ENCODE data around the gene COPS2. TPM values are rescaled to one million over a fixed set of nuclear protein-coding genes. Genes with fewer than 3 reads are reported as not detected.

COPS2 gene
- total RNA-seq, 1 donor from 2014 or later = 84.0 TPM

DNA sequence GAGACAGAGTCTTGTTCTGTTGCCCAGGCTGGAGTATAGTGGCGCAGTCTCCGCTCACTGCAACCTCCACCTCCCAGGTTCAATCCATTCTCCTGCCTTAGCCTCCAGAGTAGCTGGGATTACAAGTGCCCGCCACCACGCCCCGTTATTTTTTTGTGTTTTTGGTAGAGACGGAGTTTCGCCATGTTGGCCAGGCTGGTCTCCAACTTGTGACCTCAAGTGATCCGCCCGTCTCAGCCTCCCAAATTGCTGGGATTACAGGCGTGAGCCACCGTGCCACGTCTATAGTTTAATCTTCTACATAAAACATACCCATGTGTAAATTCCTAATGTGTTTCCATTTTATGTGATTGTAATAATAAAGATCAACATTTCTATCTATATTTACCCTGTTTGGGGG lies 16.4 kb upstream of the COPS2 start:
- Mint-ChIP-seq H3K4me1 (ENCODE audit: low read depth) (peaks cover 5% of the 10 kb centered on the region), H3K27me3 (no peaks in the 10 kb centered on the region), H3K9me3 (ENCODE audit: low read depth) (peaks cover 15% of the 10 kb centered on the region), H3K36me3 (ENCODE audit: insufficient read depth) (peaks cover 11% of the 10 kb centered on the region), H3K27ac (no peak overlapping the region), H3K4me3 (ENCODE audit: low read depth) (no peak overlapping the region)
- DNase-seq (ENCODE audit: low spot score, unreplicated experiment) = no peak
- TF ChIP-seq, protein P1, sequence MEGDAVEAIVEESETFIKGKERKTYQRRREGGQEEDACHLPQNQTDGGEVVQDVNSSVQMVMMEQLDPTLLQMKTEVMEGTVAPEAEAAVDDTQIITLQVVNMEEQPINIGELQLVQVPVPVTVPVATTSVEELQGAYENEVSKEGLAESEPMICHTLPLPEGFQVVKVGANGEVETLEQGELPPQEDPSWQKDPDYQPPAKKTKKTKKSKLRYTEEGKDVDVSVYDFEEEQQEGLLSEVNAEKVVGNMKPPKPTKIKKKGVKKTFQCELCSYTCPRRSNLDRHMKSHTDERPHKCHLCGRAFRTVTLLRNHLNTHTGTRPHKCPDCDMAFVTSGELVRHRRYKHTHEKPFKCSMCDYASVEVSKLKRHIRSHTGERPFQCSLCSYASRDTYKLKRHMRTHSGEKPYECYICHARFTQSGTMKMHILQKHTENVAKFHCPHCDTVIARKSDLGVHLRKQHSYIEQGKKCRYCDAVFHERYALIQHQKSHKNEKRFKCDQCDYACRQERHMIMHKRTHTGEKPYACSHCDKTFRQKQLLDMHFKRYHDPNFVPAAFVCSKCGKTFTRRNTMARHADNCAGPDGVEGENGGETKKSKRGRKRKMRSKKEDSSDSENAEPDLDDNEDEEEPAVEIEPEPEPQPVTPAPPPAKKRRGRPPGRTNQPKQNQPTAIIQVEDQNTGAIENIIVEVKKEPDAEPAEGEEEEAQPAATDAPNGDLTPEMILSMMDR (IDR thresholded peaks at IDR 0.05; ENCODE audit: unreplicated experiment) = no peak

DNA sequence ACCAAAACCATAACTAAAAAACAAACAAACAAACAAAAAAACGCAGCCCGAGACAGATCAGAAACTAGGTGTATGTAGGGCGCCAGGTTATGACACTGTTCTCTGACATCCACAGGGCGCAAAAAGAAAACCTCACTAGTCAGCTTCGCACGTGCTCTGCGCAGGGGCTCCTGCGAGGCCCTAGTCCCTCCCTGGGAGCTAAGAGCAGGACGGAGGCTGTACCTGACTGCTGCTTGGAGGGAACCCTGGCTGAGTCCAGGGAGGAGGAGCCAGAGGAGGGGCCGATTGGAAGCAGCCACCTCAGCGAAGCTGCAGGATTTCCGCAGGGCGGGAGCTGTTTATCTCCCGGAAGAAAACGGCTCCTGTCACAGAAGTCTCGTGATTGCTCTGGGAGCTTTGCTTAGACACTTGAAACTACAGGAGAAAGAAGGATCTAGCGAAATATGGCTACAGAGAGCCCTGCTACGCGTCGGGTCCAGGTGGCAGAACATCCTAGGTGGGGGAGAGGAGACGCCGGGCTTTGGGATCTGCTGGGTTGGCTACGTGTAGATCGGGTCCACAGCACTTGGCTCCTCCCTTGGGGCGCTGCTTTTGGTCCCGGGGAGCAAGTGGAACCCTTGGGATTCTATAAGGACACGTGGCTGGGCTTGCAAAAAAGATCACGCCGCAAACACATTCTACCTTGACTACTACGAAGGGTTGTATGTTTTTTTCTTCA lies 14.6 kb upstream of the COPS2 start, which contains the start of gene GALK2:
TSS of gene GALK2 (plus strand) at position 368 of the 718 bp plus-strand sequence. CDS start at position 444, 76 bp downstream.
- peaks cover 5% of the 10 kb centered on the region for H3K4me1 Mint-ChIP-seq (ENCODE audit: low read depth)
- H3K9me3 Mint-ChIP-seq (ENCODE audit: low read depth) = peaks cover 5% of the 10 kb centered on the region
- TF ChIP-seq, protein P1 (IDR thresholded peaks at IDR 0.05; ENCODE audit: unreplicated experiment) = no peak
- peak within 1 kb of the TSS; percentile 93 for H3K27ac Mint-ChIP-seq
- H3K4me3 Mint-ChIP-seq (ENCODE audit: low read depth) = peak within 1 kb of the TSS; percentile 83
- H3K36me3 Mint-ChIP-seq (ENCODE audit: insufficient read depth) = peaks cover 6% of the 10 kb centered on the region
- peak; percentile 54 for DNase-seq (ENCODE audit: low spot score, unreplicated experiment)
- H3K27me3 Mint-ChIP-seq = no peaks in the 10 kb centered on the region

DNA sequence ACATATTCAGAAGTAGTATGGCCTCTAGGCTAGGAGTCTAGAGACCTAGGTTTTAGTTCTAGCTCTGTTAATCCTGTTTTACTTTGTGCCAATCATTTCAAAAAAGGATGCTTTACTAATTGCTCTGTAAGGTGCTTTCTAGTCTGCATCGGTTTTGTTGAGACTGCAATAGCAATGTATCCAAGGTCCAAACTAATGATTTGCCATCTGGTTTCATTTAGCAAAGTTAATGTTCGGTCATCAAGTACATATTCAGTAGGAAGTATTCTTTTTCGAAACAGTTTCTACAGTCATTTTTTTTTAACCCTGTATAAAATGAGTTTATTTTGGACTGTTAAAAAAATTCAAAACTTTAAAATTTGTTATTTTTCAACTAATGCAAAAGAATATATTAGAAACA lies 12.6 kb upstream of the COPS2 start:
- no peaks in the 10 kb centered on the region for H3K9me3 Mint-ChIP-seq (ENCODE audit: low read depth)
- peaks cover 5% of the 10 kb centered on the region for H3K4me1 Mint-ChIP-seq (ENCODE audit: low read depth)
- no peak overlapping the region for H3K27ac Mint-ChIP-seq
- H3K36me3 Mint-ChIP-seq (ENCODE audit: insufficient read depth) = peaks cover 2% of the 10 kb centered on the region
- H3K27me3 Mint-ChIP-seq = no peaks in the 10 kb centered on the region
- no peak for DNase-seq (ENCODE audit: low spot score, unreplicated experiment)
- H3K4me3 Mint-ChIP-seq (ENCODE audit: low read depth) = no peak overlapping the region
- TF ChIP-seq, protein P1 (IDR thresholded peaks at IDR 0.05; ENCODE audit: unreplicated experiment) = no peak

DNA sequence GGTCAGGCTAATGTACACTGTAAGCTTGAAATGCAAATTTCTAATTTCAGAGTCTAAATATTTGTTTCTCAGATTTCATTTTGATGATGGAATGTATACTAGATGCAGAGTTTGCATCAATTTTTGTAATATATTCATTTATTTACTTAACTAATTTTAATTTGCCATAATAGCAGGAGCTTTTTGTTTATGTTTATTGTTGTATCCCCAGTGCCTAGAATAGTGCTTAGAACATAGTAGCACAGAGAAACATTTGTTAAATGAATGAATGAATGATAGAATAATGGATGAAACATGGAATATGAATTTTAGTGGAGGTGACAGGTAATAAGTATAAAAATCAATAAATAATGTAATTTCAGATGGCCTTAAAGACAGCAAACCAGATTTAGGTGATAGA lies 9.5 kb upstream of the COPS2 start:
- TF ChIP-seq, protein P1 (IDR thresholded peaks at IDR 0.05; ENCODE audit: unreplicated experiment) = no peak
- no peaks in the 10 kb centered on the region for H3K27me3 Mint-ChIP-seq

DNA sequence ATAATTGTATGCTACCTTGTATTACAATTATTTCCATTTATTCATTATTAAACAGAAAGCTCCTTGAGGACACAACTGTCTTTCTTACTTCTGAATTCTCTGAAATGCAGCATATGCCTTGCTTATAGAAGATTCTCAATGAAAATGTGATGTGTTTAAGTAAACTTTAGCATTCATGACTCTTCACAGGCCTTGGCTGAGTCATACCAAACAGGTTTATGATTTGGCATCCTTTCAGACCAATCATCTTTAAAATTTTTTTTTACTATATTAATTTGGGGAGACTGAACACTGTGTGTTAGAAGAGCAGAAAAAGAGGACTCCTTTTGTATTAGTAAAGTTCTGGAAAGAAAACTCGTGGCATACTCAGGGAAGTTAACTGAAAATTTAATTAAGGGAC lies 8.3 kb upstream of the COPS2 start:
- no peak overlapping the region for H3K4me3 Mint-ChIP-seq (ENCODE audit: low read depth)
- TF ChIP-seq, protein P1 (IDR thresholded peaks at IDR 0.05; ENCODE audit: unreplicated experiment) = no peak
- H3K36me3 Mint-ChIP-seq (ENCODE audit: insufficient read depth) = peaks cover 7% of the 10 kb centered on the region
- no peaks in the 10 kb centered on the region for H3K9me3 Mint-ChIP-seq (ENCODE audit: low read depth)
- no peaks in the 10 kb centered on the region for H3K4me1 Mint-ChIP-seq (ENCODE audit: low read depth)
- no peak overlapping the region for H3K27ac Mint-ChIP-seq
- no peaks in the 10 kb centered on the region for H3K27me3 Mint-ChIP-seq
- DNase-seq (ENCODE audit: low spot score, unreplicated experiment) = no peak

More for the DNA sequence above, 9.5 kb upstream of the COPS2 start:
- Mint-ChIP-seq H3K36me3 (ENCODE audit: insufficient read depth) (peaks cover 7% of the 10 kb centered on the region), H3K4me1 (ENCODE audit: low read depth) (no peaks in the 10 kb centered on the region), H3K27ac (no peak overlapping the region), H3K4me3 (ENCODE audit: low read depth) (no peak overlapping the region), H3K9me3 (ENCODE audit: low read depth) (no peaks in the 10 kb centered on the region)
- DNase-seq (ENCODE audit: low spot score, unreplicated experiment) = no peak

Data from progenitor cell of endocrine pancreas (in vitro differentiated cells).